Urinary bladder (tissue), 4 donors: ENCODE results near the gene ENTPD7. TPM values are rescaled to one million over a fixed set of nuclear protein-coding genes. Genes with fewer than 3 reads are reported as not detected.
"Not testable (repeated sequence)": the region's sequence is repeated elsewhere in the genome, so short reads cannot be mapped to it uniquely, and the experiment has no call there.

ENCODE experiments used
- DNase-seq: peaks from one replicate; pipeline ENCODE4 v3.0.0-alpha.2; 2015; ENCODE audit errors: extremely low spot score
- H3K27ac ChIP-seq: one replicate; pipeline ENCODE4 v1.5.1; 2013; ENCODE audit warnings: low read depth, mild to moderate bottlenecking, moderate library complexity
- H3K36me3 ChIP-seq: one replicate; pipeline ENCODE4 v1.6.1; 2013; ENCODE audit warnings: mild to moderate bottlenecking, moderate library complexity; ENCODE audit not compliant: insufficient read depth
- H3K4me1 ChIP-seq: one replicate; pipeline ENCODE4 v1.6.1; 2013; ENCODE audit warnings: mild to moderate bottlenecking, moderate library complexity; ENCODE audit not compliant: insufficient read depth
- H3K4me3 ChIP-seq: one replicate; pipeline ENCODE4 v1.5.1; 2013; ENCODE audit warnings: low read depth, low read length
- whole genome bisulfite sequencing: extraction: QIAGEN DNeasy Blood & Tissue Kit; methylation state at CpG from one replicate; pipeline ENCODE4 v1.1.7; 2013; 5-methylcytosine and 5-hydroxymethylcytosine counted together
- polyA plus RNA-seq: library from polyadenylated mRNA; stranded (reverse); fragments of 200-250 nt; gene quantifications from one replicate; pipeline ENCODE4 v1.2.3, GENCODE V29; 2013
- total RNA-seq: library from RNA; depleted of rRNA; stranded (reverse); fragments of >200 nt; gene quantifications from one replicate; pipeline ENCODE4 v1.2.3, GENCODE V29; 2014
- donor health status: healthy with polysubstance abuse.
- donor health status: healthy.

Gene ENTPD7
- 26.2 TPM for total RNA-seq
- 7.4 TPM for polyA plus RNA-seq

- no peaks in the 10 kb centered on the region for H3K4me1 ChIP-seq
- no peaks in the 10 kb centered on the region for H3K36me3 ChIP-seq
- peak; percentile 84 for DNase-seq
- under 1% methylated on average over 71 of the region's 71 CpGs for WGBS
- H3K27ac ChIP-seq, result peak within 1 kb of the TSS; percentile 45
- H3K4me3 ChIP-seq, result peak within 1 kb of the TSS; percentile 72
These were observed at the start of gene ENTPD7 for GRCh38 chr10:99659031-99659867. Gene ENTPD7 (plus strand): TSS chr10:99659509. CDS start chr10:99659957, 448 bp downstream.

GRCh38 chr10:99610221-99610620, 49.1 kb upstream of the ENTPD7 start:
- Histone ChIP-seq H3K4me3 (no peak overlapping the region), H3K27ac (no peak overlapping the region), H3K4me1 (no peaks in the 10 kb centered on the region), H3K36me3 (no peaks in the 10 kb centered on the region)
- WGBS, result 83% methylated on average over 3 of the region's 3 CpGs
- DNase-seq, result no peak

- Histone ChIP-seq H3K4me1 (no peaks in the 10 kb centered on the region), H3K4me3 (no peak overlapping the region), H3K27ac (no peak overlapping the region), H3K36me3 (no peaks in the 10 kb centered on the region)
- no peak for DNase-seq
- 72% methylated on average over 4 of the region's 4 CpGs for WGBS
These were observed 48.0 kb upstream of the ENTPD7 start for GRCh38 chr10:99611326-99611725.

DNA sequence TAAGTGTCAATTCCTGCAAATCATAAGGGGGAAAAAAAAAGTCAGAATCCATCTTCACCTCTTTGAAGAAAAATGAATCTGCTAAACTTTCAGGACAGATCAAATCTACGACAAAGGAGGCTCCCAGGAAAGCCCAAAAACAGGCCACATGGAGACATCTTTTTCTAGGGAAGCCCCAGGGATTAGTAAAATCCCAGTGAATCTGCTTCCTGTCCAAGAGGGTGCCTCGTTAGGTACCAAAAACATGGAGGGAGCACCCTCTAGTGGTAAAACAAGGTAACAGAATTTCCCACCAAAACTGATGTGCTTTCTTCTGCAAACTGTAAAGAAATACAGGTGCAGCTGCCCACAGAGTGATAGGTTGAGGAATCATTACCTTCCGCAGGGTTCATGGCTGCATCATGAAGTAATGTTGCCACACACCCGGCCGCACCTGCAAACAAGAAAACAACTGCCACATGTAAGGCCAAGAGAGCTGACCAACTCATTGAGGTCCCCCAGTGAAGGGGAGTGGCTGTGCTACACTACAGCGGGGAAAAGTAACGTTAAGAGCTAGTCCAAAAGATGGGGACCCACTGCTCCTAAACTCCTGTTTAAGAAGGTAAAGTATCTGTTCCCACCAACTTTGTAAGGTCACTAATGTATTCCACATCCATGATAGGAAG, 47.0 kb upstream of the ENTPD7 start:
- H3K36me3 ChIP-seq, result no peaks in the 10 kb centered on the region
- no peak overlapping the region for H3K4me3 ChIP-seq
- no peaks in the 10 kb centered on the region for H3K4me1 ChIP-seq
- no peak for DNase-seq
- 26% methylated on average over 7 of the region's 7 CpGs for WGBS
- no peak overlapping the region for H3K27ac ChIP-seq

GRCh38 chr10:99615426-99615825, 43.9 kb upstream of the ENTPD7 start:
- DNase-seq, result no peak
- no peak overlapping the region for H3K27ac ChIP-seq
- no peaks in the 10 kb centered on the region for H3K4me1 ChIP-seq
- no peaks in the 10 kb centered on the region for H3K36me3 ChIP-seq
- WGBS, result 60% methylated on average over 4 of the region's 4 CpGs
- no peak overlapping the region for H3K4me3 ChIP-seq

DNA sequence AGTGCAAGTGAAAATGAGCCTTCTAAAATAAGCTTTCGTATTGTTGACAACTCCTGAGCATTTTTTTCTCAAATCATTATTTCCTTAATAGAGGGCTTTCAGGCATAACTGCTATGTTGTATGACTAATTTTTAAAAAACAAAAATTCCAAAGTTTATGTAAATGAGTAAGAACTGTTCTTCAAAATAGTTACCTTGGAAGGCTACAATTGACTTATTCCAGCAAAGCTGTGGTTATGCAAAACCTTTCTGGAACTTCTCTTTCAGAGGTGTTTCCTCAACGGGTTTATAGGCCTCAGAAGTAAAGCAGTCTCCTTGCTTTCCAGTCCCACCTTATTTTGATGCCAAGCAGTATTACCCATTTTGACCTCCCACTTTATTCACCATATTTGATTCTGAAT, 41.6 kb upstream of the ENTPD7 start:
- H3K36me3 ChIP-seq, result no peaks in the 10 kb centered on the region
- WGBS, result 51% methylated on average over 2 of the region's 2 CpGs
- no peaks in the 10 kb centered on the region for H3K4me1 ChIP-seq
- no peak for DNase-seq
- H3K27ac ChIP-seq, result no peak overlapping the region
- no peak overlapping the region for H3K4me3 ChIP-seq

GRCh38 chr10:99619090-99619800, 40.1 kb upstream of the ENTPD7 start:
- Histone ChIP-seq H3K27ac (peak overlapping the region; percentile 12), H3K4me1 (no peaks in the 10 kb centered on the region), H3K4me3 (peak overlapping the region; percentile 91), H3K36me3 (no peaks in the 10 kb centered on the region)
- DNase-seq, result no peak
- WGBS, result 4% methylated on average over 9 of the region's 9 CpGs

- H3K4me1 ChIP-seq, result no peaks in the 10 kb centered on the region
- peak within 1 kb of the TSS; percentile 96 for H3K27ac ChIP-seq
- peak; percentile 99 for DNase-seq
- H3K4me3 ChIP-seq, result peak within 1 kb of the TSS; percentile 91
- H3K36me3 ChIP-seq, result no peaks in the 10 kb centered on the region
- under 1% methylated on average over 75 of the region's 75 CpGs for WGBS
These were observed 39.2 kb upstream of the ENTPD7 start, which contains the start of gene SLC25A28 for GRCh38 chr10:99619851-99620710. Gene SLC25A28 (minus strand): TSS chr10:99620439. CDS start chr10:99620335, 104 bp downstream.

DNA sequence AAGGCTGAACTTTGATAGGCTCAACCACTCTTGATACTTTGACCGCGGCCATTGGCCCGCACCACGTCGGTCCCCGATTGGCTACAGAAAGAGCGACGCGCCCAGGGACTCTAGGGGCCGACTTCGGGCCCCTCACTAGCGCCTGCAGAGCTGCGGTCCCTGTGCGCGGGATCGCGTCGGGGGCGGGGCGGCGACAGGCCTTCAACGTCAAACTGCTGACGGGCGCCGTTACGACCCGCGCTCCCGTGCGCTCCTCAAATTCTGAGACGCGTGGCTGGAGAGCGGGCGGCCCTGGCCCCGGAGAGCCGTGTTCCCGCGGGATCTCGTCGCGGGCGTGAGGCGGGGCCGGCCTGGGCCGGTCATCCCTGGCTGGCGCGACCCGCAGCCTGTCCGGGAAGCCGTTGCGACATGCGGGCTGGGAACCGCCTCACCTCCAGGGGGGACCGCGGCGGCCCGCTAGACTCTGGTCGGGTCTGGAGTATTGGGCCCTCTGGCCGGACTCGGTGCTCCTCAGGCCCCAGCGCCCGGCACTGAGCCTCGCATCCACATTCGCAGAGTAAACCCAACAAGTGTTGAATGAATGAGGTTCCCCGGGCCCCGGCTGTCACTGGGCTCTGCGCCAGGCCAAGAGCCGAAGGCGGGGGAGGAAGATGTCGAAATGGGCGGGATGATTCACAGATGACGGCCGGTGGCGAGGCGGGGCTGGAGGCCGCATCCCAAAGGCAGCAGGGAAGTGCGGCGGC, 38.4 kb upstream of the ENTPD7 start:
- under 1% methylated on average over 78 of the region's 78 CpGs for WGBS
- no peaks in the 10 kb centered on the region for H3K36me3 ChIP-seq
- peak; percentile 83 for DNase-seq
- peak overlapping the region; percentile 96 for H3K27ac ChIP-seq
- peak overlapping the region; percentile 47 for H3K4me3 ChIP-seq
- no peaks in the 10 kb centered on the region for H3K4me1 ChIP-seq

DNA sequence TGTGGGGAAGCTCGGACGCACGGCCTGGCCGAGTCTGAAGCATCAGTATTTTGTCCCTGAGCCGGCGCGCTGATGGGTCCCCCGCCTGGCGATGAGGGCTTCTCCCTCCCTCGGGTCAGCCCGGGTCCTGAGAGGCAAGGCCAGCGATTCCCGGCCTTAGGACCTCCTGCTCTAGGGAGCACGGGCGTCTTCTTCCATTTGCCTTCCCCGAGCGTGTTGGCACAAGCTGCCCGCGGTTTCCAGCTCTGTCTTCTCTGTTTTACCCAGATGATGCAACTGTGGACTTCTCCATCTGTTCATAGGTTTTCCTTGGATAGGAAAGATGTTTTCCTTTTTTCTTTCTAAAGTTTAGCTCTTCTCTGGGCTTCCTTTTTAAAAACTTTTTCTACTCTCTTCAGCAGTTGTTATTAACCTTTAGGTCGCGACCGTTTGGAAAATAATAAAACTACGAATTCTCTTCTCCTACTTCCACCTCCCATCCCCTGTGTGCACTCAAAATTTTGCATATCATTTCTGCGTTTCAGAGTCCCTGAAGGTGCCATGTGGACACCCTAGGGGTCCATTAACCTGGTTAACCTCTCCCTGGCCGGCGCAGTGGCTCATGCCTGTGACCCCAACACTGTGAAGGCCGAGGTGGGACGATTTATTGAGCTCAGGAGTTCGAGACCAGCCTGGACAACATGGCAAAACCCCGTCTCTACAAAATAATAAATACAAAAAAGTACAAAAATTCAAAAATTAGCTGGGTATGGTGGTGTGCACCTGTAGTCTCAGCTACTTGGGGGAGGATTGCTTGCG, 37.7 kb upstream of the ENTPD7 start:
- Histone ChIP-seq H3K4me1 (no peaks in the 10 kb centered on the region), H3K27ac (peak overlapping the region; percentile 96), H3K4me3 (peak overlapping the region; percentile 47), H3K36me3 (no peaks in the 10 kb centered on the region)
- peak; percentile 58 for DNase-seq
- WGBS, result 15% methylated on average over 31 of the region's 31 CpGs

DNA sequence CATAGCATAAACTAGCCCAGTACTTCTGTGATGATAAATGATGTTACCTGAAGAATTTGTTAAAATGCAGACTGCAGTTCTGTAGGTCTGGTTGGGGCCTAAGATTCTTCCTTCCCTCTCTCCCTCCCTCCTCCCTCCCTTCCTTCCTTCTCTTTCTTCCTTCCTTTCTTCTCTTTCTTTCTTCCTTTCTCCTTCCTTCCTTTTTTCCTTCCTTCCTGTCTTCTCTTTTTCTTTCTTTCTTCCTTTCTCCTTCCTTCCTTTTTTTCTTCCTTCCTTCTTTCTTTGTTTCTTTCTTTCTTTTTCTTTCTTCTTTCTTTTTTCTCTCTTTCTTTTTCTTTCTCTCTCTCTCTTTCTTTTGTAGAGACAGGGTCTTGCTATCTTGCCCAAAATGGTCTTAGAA, 35.4 kb upstream of the ENTPD7 start:
- no peaks in the 10 kb centered on the region for H3K36me3 ChIP-seq
- no peak overlapping the region for H3K4me3 ChIP-seq
- no peak for DNase-seq
- H3K27ac ChIP-seq, result no peak overlapping the region
- no peaks in the 10 kb centered on the region for H3K4me1 ChIP-seq

- DNase-seq, H3K4me1 ChIP-seq, H3K36me3 ChIP-seq, H3K27ac ChIP-seq, H3K4me3 ChIP-seq: not testable (repeated sequence)
- WGBS, result 93% methylated on average over 3 of the region's 3 CpGs
These were observed 34.2 kb upstream of the ENTPD7 start for GRCh38 chr10:99625124-99625523.
